Iris pigment epithelial cell (primary cell): ENCODE results near the gene ZC2HC1B.
"Not testable (repeated sequence)": the region's sequence is repeated elsewhere in the genome, so short reads cannot be mapped to it uniquely, and the experiment has no call there.

Source experiments
- DNase-seq: peaks from one replicate; pipeline ENCODE4 v3.0.0-alpha.2; 2011; ENCODE audit warnings: low read depth

Gene ZC2HC1B, protein sequence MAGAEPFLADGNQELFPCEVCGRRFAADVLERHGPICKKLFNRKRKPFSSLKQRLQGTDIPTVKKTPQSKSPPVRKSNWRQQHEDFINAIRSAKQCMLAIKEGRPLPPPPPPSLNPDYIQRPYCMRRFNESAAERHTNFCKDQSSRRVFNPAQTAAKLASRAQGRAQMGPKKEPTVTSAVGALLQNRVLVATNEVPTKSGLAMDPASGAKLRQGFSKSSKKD

DNA sequence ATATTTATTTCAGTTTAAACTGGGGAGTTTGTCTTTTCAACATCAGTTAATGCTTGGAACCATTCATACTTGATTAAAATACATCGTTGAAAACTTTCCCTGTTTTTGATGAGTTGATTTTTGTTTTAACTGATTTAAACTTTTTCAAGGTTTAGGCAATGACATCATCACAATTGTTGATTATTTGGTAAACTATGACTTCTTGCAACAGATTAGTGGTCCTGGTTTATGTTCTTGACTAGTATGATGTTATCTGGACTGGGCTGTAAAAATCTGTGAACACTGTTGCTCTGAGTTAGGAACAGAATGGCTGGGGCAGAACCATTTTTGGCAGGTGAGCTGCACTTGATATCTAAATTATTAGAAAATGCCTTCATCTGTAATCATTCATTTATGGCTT is at the start of gene ZC2HC1B:
Gene ZC2HC1B (plus strand): TSS at position 241 of the 400 bp plus-strand sequence. CDS start 66 bp downstream, at position 307.
- no peak for DNase-seq

DNA sequence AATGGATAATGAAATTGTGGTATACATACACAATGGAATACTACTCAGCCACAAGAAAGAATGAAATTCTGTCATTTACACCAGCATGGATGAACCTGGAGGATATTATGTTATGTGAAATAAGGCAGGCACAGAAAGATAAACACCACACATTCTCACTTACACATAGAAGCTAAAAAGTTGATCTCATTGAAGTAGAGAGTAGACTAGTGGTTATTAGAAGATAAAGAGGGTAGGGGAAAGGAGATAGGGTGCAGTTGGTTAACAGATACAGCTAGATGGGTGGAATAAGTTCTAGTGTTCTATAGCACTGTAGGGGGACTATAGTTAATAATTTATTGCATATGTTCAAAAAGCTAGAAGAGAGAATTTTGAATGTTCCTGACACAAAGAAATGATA is 46.7 kb upstream of the ZC2HC1B start:
- DNase-seq, result no peak

DNA sequence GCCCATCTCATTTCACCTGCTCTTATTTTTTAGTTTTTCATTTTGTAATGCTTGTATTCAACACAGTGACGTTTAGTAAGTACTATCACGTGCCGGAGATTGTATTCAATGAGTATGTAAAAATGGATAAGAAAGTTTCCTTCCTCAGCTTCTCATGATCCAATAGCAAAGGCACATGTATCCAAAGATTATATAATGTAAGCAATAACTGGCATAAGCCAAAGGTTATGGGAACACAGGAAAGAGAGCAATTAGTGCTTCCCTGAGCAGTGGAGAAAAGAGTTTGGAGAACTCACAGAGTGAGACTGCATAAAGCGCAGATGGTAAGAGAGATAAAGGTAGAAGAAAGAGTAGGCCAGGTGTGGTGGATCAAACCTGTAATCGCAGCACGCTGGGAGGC is 42.9 kb upstream of the ZC2HC1B start:
- no peak for DNase-seq

DNA sequence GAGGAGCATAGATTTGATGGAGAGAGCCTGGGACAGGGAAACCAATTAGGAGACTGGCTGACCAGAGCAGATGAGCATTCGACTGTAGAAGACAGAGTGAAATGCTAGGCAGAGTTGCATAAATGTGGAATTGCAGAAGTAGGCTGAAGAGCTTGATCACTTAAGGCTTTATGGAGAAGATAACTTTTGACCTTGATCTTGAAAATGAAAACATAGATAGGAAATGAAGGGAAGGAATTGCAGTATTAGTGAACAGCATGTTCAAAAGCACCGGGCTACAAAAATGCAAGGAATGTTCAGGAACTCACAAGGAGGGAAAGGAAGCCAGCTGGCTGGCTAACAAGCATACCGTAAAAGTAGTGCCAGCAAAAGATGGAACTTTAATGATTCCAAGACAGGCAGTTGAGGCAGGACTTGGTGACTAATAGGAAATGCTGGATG is 41.7 kb upstream of the ZC2HC1B start:
- DNase-seq, result peak; percentile 59

DNA sequence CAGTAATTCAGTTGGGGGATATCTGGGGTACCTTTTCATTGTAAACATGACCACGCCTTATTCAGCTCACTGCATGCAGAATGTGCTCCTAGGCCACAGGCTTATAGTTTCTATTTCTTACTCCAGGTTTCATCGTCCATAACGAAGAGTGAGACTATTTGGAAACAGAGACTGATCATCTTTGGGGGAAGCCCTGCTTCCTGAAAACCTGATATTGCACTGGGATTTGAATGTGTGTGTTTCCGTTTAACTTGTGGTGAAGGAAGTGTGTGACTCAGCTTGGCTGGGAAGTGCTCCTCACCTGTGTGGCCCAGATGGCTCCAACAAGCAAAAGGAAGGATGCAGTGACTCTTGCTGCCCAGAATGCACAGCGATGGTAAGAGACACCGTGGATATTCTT is 40.7 kb upstream of the ZC2HC1B start:
- peak; percentile 28 for DNase-seq

DNA sequence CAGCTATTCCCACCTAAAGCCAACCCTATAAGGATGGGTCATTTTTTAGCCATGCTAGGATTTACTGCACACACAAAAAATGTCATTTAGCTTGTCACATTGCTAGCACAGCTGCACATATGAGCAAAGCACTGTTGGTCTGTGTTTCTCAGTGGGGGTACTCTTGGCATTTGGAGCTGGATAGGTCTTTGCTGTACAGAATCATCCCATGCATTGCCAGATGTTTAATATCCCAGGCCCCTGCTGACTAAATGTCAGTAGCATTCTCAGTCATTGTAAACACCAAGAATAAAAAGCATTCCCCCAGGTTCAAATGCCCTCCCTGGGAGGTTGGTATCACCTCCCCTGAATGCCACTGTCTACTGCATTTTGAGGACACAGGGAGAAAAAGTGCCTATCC is 35.7 kb upstream of the ZC2HC1B start:
- DNase-seq, result no peak

DNA sequence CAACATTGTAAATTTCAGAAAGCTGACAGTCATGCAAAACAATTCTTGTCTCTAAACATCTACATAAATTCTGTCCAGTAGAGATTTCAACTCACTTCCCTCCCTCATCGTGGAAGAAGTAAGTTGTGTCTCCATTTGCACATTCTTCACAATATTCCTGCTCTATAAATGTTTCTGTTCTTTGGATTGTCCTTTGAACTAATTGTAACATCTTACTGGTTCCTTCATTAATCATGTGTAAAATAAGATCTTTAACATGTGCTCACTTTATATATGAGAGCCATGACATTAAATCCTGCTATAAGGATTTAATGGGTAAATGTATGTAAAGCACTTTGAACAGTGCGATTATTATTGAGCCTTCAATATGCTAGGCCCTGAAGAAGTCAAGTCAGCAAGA is 28.1 kb upstream of the ZC2HC1B start:
- no peak for DNase-seq

DNA sequence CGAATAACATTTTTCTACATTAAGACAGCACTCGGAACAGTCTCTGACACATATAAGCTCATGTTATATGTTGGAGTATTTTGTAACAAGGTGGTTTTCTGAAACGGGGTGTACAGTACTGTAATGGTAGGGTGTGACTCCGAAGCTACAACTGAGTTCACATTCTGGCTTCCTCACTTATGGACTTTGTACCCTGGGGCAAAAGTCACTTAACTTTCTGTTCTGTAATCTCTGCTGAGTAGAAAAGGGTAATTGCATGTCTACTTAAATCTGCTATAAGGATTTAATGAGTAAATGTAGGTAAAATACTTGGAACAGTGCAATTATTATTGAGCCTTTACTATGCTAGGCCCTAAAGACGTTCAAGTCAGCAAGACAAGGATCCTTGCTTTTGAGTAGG is 25.9 kb upstream of the ZC2HC1B start:
- DNase-seq, result no peak

DNA sequence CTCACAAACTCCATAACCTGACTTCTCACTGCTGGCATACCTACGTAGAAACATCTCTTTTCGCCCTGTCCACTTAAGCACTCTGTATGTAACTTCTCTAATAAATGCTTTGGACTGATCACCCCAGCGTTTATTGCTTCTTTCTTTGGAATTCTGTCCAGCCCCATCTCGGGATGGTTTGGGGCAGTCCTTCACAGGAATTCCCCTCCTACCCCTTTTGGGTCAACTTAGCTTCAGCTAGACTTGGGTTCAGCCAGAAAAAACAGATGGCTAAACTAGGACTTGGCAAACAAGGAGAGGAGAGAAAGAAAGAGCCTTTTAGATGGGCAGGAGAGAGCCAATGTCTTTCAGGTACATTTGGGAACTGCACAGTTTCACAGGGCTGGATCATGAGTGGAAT is 25.1 kb upstream of the ZC2HC1B start:
- DNase-seq, result no peak

DNA sequence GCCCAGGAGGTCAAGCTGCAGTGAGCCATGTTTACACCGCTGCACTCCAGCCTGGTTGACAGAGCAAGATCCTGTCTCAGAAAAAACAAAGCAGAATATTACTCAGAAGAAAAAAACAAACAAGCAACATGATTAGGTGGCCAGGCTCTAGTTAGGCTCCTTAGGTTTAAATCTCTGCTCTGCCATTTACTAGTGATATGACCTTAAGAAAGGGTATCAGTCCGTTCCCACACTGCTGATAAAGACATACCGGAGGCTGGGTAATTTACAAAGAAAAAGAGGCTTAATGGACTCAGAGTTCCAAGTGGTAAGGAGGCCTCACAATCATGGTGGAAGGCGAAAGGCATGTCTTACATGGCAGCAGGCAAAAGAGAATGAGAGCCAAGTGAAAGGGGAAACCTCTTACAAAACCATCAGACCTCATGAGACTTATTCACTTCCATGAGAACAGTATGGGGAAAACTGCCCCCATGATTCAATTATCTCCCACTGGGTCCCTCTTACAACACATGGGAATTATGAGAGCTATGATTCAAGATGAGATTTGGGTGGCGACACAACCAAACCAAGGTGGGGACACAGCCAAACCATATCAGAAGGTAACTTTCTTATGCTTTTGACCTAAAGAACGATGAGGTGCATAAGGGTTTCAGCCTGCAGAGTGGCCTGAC is 23.5 kb upstream of the ZC2HC1B start:
- DNase-seq, result no peak

DNA sequence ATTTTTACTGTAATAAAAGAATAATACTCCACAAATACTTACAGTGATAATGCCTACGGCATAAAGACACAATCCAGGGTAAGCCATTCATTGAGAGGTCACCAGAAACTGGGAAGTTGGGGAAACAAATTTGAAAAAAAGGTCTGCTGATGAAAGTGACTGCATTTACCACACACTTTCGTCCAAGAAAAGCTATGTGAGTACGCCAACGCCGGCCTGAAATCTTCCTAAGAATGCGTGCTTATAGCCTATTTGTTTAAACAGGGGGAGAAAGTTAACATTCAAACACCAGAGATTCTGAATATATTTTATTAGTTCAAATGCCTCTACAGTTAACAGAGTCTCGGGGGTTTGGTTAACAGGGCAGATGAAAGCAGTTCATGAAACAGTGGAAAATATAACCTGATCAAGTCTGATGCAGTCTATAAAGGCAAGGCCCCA is 21.8 kb upstream of the ZC2HC1B start:
- DNase-seq, result peak; percentile 68

DNA sequence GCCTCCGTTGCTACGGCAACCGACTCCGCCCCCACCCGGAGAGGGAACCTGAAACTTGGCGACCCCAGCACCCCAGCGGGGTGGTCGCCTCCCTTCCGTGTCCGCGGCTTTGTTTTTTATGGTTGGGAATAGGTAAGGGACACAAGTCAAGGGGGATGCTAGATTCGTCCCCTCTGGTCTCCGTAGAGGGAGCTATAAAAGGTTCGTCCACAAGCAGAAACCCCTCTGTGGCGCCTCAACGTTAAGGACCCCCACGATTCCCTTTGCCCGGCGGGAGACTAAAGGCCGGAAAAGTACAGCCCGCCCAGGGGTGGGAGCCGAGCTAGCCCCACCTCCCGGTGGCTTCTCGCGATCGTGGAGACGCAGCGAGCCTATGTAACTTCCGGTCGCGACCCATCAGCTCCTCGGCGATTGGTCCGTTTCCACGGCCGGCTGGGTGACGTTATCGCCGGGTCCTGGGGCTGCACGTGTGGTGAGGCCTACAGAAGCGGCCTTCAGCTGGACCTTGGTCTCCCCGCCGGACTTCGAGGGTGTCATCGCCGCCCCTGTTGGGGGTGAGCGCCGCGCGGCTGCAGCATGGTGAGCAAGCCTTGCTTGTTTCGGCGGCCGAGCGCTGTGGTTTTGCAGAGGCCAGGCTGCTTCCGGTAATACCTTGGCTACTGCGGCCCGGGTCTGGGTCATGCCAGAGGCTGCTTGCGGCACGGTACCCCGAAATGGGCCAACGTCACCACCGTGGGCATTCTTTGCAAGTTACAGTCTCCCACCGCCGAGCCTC is 21.2 kb upstream of the ZC2HC1B start, which contains the start of gene LTV1:
Gene LTV1 (plus strand): TSS at position 437 of the 775 bp plus-strand sequence. CDS start 140 bp downstream, at position 577.
- peak; percentile 97 for DNase-seq

DNA sequence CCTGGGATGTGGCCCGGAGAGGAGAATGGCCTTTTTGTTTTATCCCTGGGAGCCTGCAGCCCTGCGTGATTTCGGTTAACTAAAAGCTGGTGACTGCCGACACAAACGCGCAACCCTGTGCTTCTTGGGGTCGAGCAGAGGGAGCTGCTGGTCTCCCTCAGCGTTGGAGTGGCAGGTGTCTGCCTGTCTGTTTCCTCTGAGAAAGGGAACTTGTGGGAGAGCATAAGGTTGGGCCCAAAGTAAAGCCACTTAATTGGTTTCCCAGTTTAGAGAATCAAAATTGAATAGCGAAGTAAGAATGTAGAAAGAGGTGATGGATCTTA is 20.6 kb upstream of the ZC2HC1B start:
- peak; percentile 16 for DNase-seq

DNA sequence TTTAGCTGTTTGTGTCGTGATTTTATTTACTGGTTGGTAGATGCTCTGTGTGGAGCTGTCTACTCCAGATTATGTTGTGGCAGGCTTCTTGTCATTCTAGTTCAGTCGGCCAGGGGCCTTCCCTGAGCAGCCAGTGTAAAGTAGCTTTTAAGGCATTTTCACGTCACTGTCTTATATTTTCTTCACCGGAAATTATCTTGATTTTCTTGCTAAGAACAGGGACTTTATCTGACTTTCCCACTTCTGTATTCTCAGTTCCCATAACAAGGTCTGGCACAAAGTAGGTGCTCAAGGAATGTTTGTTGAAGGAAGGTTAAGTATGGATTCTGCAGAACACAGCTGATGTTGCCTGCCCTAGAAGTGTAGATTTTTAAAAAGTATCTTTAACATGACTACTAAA is 20.3 kb upstream of the ZC2HC1B start:
- peak; percentile 31 for DNase-seq

DNA sequence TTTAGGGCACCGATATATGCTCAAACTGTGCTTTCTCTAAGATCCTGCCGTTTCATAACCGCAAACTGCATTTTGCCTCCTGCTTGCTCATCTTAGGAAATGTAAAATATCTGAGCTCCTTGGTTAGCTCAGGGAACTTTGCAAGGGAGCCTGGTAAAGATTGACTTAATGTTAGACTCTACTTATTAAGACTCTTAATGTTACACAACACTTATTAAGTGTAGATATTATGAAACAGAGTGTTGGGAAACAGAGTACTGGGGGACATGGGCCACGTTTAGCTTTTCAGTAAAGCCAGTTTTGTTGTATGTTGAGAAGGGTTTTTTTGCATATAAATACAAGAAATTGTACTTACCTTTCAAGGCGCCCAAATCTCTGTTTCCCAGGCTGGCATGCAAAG is 19.2 kb upstream of the ZC2HC1B start:
- DNase-seq, result no peak

DNA sequence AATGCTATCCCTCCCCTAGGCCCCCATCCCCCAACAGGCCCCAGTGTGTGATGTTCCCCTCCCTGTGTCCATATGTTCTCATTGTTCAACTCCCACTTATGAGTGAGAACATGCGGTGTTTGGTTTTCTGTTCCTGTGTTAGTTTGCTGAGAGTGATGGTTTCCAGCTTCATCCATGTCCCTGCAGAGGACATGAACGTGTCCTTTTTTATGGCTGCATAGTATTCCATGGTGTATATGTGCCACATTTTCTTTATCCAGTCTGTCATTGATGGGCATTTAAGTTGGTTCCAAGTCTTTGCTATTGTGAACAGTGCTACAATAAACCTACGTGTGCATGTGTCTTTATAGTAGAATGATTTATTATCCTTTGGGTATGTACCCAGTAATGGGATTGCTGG is 12.6 kb upstream of the ZC2HC1B start:
- not testable (repeated sequence) for DNase-seq

DNA sequence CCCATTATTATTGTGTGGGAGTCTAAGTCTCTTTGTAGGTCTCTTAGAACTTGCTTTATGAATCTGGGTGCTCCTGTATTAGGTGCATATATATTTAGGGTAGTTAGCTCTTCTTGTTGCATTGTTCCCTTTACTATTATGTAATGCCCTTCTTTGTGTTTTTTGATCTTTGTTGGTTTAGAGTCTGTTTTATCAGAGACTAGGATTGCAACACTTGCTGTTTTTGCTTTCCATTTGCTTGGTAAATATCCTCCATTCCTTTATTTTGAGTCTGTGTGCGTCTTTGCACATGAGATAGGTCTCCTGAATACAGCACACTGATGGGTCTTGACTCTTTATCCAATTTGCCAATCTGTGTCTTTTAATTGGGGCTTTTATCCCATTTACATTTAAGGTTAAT is 9.2 kb upstream of the ZC2HC1B start:
- DNase-seq, result not testable (repeated sequence)

DNA sequence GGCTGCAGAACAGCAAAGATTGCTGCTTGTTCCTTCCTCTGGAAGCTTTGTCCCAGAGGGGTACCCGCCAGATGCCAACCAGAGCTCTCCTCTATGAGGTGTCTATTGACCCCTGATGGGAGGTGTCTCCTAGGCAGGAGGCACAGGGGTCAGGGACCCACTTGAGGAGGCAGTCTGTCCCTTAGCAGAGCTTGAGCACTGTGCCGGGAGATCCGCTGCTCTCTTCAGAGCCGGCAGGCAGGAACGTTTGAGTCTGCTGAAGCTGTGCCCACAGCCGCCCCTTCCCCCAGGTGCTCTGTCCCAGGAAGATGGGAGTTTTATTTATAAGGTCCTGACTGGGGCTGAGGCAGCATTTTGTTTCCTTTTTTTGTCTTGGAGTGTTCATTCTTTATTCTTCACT is 7.5 kb upstream of the ZC2HC1B start:
- DNase-seq, result not testable (repeated sequence)

DNA sequence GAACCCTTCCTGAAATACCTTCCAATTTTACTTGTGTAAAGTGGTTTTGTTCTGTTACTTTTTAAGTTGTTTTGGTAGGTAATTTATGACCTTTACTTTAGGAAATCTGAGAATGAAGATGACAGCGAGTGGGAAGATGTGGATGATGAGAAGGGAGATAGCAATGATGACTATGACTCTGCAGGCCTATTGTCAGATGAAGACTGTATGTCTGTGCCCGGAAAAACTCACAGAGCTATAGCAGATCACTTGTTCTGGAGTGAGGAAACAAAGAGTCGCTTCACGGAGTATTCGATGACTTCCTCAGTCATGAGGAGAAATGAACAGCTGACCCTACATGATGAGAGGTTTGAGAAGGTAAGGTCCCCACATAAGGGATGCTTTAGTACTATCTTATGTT is 6.6 kb upstream of the ZC2HC1B start:
- no peak for DNase-seq

DNA sequence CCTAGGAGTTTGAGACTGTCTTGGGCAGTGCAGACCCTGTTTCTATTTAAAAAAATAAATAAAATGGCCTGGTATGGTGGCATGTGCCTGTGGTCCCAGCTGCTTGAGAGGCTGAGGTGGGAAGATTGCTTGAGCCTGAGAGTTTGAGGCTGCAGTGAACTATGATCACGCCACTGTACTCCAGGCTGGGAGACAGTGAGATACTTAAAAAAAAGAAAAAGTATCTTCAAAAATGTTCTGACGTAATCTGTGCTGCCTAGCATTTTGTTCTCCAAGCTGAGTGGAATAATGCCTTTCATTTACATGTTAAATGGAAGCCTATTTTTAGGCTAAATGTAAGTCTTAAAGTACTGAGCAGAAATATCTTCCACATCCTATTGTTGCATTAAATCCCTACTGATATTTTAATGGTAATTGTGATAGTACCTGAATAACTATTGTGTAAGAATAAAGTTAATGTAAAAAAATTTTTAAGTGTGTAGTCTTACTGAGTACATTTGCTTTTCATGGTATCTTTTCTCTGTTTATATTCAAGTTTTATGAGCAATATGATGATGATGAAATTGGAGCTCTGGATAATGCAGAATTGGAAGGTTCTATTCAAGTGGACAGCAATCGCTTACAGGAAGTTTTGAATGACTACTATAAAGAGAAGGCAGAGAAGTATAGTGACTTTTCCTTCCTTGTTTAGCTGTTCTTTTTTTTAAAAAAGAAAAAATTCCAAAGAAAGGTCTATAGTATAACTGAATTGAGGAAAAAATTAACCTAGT is 4.2 kb upstream of the ZC2HC1B start:
- no peak for DNase-seq

DNA sequence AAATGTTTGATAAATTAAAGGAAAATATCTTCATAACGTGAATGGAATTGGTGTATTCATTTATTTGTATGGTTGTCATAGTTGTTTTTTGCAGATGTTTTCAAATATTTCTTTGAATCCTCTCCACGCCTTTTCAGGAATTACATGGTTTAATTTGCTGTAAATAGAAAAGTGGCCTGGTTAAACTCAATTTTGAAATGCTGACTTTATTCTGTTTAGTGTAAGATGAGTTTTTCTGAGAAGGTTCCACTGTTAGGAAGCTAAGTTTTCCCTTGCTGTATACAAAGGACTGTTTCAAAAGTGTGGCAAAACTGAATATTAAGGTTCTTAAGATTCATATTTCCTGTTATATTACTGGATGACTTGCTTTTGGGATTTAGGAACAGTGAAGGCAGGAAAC is 503 bp upstream of the ZC2HC1B start:
- no peak for DNase-seq

DNA sequence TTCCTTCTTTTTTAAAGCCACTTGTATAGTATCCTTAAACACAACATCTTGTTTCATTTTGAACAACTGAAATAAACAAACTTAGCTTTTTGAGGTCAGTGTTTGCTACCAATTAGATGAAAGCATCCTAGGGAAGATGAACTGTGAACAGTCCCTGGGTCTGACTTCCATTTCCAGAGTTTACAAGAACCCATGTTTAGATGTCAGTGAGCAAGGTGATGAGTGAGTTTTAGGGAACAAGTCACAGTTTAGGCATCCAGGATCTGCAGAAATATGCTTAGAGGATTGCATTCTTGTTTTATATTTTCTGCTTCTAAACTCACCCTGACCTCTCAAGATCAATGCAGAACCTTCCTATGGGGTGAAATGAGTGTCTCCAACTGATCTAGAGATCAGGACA is 3.0 kb downstream of the ZC2HC1B start:
- DNase-seq, result peak; percentile 7
